GM21526 (cell line): Measurements from ENCODE around the gene APH1B.
"Not testable (repeated sequence)": the region's sequence is repeated elsewhere in the genome, so short reads cannot be mapped to it uniquely, and the experiment has no call there.

Experiments
- ATAC-seq: cut with Tn5 transposase; IDR thresholded peaks from one replicate; pipeline ENCODE4 v1.9.1; 2021; ENCODE audit warnings: moderate library complexity; ENCODE audit not compliant: unreplicated experiment, low FRiP score

APH1B gene

DNA sequence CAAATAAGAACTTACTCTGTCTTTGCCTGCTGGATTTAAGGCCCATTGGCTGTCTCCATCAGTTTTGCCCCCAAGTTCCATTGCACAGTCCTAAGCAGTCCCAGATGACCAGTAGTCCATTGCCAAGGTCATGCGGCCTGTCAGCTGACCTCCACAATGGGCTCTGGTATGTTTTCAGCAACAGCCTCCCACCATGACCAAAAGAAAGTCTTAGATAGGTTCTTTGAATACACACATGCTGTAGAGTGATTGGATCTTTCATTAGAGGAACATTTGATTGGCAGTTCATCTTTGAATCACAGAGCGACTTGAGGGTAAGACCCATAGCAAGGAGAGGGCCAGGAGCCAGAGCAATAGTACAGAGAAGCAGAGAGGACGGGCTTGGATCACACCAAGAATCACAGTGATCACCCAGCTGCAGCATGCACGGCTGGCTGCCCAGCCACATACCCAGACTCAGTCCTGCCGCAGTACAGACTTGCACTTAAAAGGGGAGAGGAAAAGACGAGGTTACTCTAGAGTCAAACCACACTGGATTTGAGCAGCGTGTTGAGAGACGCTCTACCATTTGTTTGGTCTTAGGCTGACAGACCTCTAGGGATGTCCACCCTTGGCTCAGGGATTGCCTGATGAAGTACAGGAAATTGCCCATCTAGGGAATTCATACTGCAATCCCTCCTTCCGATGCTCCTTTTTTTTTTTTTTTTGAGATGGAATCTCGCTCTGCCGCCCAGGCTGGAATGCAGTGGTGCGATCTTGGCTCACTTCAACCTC lies 50.4 kb downstream of the APH1B start:
- no peak for ATAC-seq

GRCh38 chr15:63329567-63330350 lies 52.4 kb downstream of the APH1B start:
- ATAC-seq: no peak

- ATAC-seq: no peak
These were observed 53.5 kb downstream of the APH1B start for GRCh38 chr15:63330926-63331325.

DNA sequence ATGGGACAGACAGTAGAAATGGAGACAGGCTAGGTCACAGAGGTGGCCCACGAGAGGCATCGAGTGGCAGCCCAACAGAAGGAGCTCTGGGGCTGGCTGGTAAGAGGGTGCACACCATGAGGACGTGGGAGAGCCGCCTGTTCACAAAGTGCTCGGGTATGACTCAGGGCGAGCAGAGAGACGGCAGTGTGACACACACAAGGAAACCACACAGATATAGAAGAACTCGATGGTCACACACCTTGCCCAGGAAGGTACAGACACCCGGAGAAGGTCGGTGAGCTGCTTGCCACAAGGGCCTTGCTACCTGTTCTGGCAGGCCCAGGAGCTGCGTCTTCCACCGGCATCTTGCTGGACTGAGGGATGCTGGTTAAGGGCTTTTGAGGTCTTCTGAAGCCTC lies 54.1 kb downstream of the APH1B start:
- no peak for ATAC-seq

- no peak for ATAC-seq
These were observed 55.1 kb downstream of the APH1B start for GRCh38 chr15:63332367-63333124.

DNA sequence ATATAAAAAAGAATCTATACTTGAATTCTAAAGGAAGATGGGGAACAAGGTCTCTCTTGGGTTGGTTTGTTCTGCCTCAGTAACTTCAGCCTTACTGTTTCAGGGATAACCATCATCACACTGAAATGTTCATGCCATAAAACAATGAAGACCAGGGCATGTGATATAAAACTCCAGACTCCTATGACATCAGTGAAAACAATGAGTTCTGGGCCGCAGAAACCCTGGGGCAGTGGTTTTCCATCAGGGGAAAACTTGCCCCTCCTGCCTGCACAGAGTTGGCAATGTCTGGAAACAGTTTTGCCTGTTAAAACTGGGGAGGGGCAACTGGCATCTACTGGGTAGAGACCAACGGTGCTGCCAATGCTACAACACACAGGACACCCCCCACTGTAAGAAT lies 57.4 kb downstream of the APH1B start:
- ATAC-seq: no peak

DNA sequence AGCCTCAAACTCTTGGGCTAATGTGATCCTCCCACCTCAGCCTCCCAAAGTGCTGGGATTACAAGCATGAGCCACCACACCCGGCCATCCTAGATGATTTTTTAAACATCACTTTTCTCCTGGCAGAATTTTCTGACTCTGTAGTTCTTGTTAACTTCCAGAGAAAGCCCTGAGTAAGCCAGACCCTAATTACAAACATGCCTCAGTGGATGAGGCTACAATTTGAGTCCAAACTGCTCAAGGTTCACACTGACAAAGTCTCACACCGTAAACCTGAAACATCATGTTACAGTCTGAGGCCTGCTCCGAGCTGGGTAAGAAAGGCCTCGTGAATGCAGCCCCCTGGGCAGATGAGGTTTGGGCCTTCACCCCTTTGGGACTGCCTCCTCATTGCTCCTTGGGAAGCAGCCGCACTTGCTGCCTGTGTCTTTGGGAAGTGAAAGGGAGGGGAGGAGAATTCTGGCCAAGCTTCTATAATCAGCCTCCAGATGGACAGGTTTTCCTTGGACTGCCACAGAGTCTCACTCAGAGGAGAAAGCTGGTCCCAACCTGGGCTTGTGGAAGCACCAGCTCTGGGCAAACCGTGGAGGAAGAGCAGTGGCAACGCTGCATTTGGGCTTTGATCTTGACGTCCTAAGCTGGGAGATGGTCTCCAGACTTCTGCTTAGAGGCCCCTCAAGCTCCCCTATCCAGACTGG lies 58.3 kb downstream of the APH1B start:
- no peak for ATAC-seq

DNA sequence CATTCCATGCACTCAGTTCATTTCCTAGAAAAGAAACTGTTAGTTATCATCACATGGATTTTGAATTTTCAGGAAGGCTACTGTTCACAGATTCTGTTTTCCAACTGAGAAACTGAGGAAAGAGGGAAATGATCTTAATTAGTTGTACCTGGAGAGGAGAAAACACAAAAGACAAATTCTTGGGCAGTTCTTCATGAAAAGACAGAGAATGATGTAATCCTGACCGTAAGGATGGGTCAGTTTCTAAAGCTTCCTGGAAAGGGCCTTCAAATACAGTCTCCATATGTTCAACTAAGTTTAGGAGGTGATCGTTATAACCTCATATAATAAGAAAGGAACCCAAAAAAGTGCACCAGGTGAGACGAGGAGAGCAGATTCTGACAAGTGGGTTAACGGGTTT lies 59.6 kb downstream of the APH1B start:
- no peak for ATAC-seq

- ATAC-seq: no peak
These were observed 60.8 kb downstream of the APH1B start for GRCh38 chr15:63338170-63338569.

- ATAC-seq: no peak
These were observed 61.8 kb downstream of the APH1B start for GRCh38 chr15:63339006-63339766.

DNA sequence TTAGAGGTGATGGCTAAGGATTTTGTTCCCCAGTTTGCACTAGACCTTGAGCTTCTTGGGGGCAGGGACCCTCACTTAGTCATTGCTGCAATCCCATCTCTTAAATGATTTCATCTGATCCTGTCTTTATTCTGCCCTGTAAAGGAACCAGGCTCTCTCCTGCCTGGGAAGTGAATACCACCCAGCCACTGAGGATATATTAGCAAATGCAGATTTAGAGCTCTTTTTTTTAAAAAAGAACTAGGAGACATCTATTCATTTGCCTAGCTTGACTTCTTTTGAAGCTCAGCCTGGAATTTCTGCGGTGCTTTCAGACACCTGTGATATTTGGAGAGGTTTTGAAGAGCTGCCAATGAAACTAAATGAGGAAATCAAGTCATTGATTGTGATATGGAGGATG lies 62.4 kb downstream of the APH1B start:
- ATAC-seq: no peak

- no peak for ATAC-seq
These were observed 62.9 kb downstream of the APH1B start for GRCh38 chr15:63340353-63340752.

- no peak for ATAC-seq
These were observed 63.5 kb downstream of the APH1B start for GRCh38 chr15:63340878-63341277.

- no peak for ATAC-seq
These were observed 64.5 kb downstream of the APH1B start for GRCh38 chr15:63341898-63342297.

GRCh38 chr15:63342996-63343562 lies 65.7 kb downstream of the APH1B start:
- ATAC-seq: not testable (repeated sequence)

GRCh38 chr15:63344731-63345390 lies 67.5 kb downstream of the APH1B start:
- ATAC-seq: no peak

- ATAC-seq: no peak
These were observed 68.0 kb downstream of the APH1B start for GRCh38 chr15:63345391-63345752.

DNA sequence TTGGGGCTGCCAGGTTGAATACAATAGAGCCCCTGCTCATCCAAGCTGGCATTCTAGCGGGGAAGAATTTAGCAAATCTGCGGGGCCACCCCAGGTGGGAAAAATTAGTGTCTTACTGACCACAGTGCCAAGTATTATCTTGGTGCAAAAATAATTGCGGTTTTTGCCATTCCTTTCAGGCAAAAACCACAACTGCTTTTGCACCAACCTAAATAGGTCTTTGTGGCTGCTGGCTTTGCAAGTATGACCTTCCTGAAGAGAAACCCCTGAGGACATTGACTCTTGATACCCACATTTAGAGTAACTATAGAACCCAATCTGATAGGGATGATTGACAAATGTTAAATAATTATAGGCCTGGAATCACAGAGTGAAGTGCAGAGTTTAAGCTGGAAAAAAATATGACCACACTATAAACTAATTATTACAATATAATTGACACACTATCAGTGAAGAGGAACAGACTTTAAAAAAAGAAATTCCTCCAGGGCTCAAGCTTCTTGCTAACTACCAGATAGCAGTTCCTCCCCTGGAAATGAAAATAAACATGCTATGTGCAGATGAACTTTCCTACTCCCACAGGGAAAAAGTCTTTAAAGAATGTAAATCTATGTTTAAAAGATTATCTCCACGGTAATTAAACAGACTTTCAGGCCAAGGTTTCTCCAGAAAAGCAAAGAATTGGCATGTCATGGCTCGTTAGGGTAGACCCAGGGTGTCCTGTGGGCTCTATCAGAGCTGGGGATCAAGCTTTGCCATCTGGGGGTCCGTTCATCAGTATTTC lies 69.9 kb downstream of the APH1B start:
- no peak for ATAC-seq
